C4-2B (cell line): ENCODE data around the gene ALDH1A3.

Source experiments
- CTCF ChIP-seq: fragments of 450-650 bp; conservative IDR thresholded peaks from 2 replicates; pipeline ENCODE4 v1.5.1; 2017; ENCODE audit warnings: mild to moderate bottlenecking
- ZFX ChIP-seq: fragments of 450-650 bp; IDR thresholded peaks from 2 replicates; pipeline ENCODE4 v1.6.1; 2017

GRCh38 chr15:100878648-100879047 is 983 bp upstream of the ALDH1A3 start:
- TF ChIP-seq CTCF (no peak), ZFX (no peak)
